ENCODE measurements around the gene SEMA4D.

The SEMA4D gene

GRCh38 chr9:89412951-89413350, 85.0 kb downstream of the SEMA4D start:
- no peaks in the 10 kb centered on the region for H3F3A ChIP-seq (ENCODE audit: insufficient read depth, low read length)
- no peaks in the 10 kb centered on the region for H3K36me3 ChIP-seq (ENCODE audit: insufficient read depth, low read length)
- H3K4me3 ChIP-seq (ENCODE audit: low read depth, low read length, poor library complexity, severe bottlenecking): no peak overlapping the region
- no peak overlapping the region for H3K9ac ChIP-seq (ENCODE audit: low read length)
- H3K79me2 ChIP-seq (ENCODE audit: insufficient read depth, low read length): no peaks in the 10 kb centered on the region
- H3K4me2 ChIP-seq (ENCODE audit: low read length): no peak overlapping the region
- H4K20me1 ChIP-seq (ENCODE audit: insufficient read depth, low read length): no peaks in the 10 kb centered on the region
- peaks cover 4% of the 10 kb centered on the region; the same call in 1 of the 2 replicates for H3K27me3 ChIP-seq (ENCODE audit: insufficient read depth, low read length)
- no peaks in the 10 kb centered on the region for H3K9me3 ChIP-seq (ENCODE audit: low read length)
- no peak overlapping the region for H3K27ac ChIP-seq (ENCODE audit: low read depth, low read length, poor library complexity, severe bottlenecking)
- H2AFZ ChIP-seq (ENCODE audit: low read length): no peak overlapping the region
- no peak for TF ChIP-seq EZH2 (IDR thresholded peaks at IDR 0.05; ENCODE audit: borderline replicate concordance, low read length)
- TF ChIP-seq, protein P1, sequence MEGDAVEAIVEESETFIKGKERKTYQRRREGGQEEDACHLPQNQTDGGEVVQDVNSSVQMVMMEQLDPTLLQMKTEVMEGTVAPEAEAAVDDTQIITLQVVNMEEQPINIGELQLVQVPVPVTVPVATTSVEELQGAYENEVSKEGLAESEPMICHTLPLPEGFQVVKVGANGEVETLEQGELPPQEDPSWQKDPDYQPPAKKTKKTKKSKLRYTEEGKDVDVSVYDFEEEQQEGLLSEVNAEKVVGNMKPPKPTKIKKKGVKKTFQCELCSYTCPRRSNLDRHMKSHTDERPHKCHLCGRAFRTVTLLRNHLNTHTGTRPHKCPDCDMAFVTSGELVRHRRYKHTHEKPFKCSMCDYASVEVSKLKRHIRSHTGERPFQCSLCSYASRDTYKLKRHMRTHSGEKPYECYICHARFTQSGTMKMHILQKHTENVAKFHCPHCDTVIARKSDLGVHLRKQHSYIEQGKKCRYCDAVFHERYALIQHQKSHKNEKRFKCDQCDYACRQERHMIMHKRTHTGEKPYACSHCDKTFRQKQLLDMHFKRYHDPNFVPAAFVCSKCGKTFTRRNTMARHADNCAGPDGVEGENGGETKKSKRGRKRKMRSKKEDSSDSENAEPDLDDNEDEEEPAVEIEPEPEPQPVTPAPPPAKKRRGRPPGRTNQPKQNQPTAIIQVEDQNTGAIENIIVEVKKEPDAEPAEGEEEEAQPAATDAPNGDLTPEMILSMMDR (IDR thresholded peaks at IDR 0.05; ENCODE audit: low read length): no peak
- H3K9me2 ChIP-seq (ENCODE audit: low read depth, low read length): no peaks in the 10 kb centered on the region
- H3K4me1 ChIP-seq (ENCODE audit: insufficient read depth, low read length, severe bottlenecking): no peaks in the 10 kb centered on the region

GRCh38 chr9:89412541-89412940, 85.4 kb downstream of the SEMA4D start:
- no peaks in the 10 kb centered on the region for H3K9me3 ChIP-seq (ENCODE audit: low read length)
- no peak overlapping the region for H3K4me3 ChIP-seq (ENCODE audit: low read depth, low read length, poor library complexity, severe bottlenecking)
- no peaks in the 10 kb centered on the region for H3F3A ChIP-seq (ENCODE audit: insufficient read depth, low read length)
- H3K36me3 ChIP-seq (ENCODE audit: insufficient read depth, low read length): no peaks in the 10 kb centered on the region
- no peak overlapping the region for H3K4me2 ChIP-seq (ENCODE audit: low read length)
- no peak overlapping the region for H3K9ac ChIP-seq (ENCODE audit: low read length)
- H3K79me2 ChIP-seq (ENCODE audit: insufficient read depth, low read length): no peaks in the 10 kb centered on the region
- no peaks in the 10 kb centered on the region for H4K20me1 ChIP-seq (ENCODE audit: insufficient read depth, low read length)
- no peaks in the 10 kb centered on the region for H3K4me1 ChIP-seq (ENCODE audit: insufficient read depth, low read length, severe bottlenecking)
- peaks cover 4% of the 10 kb centered on the region; the same call in 1 of the 2 replicates for H3K27me3 ChIP-seq (ENCODE audit: insufficient read depth, low read length)
- TF ChIP-seq EZH2 (IDR thresholded peaks at IDR 0.05; ENCODE audit: borderline replicate concordance, low read length): no peak
- TF ChIP-seq, protein P1 (IDR thresholded peaks at IDR 0.05; ENCODE audit: low read length): no peak
- no peak overlapping the region for H3K27ac ChIP-seq (ENCODE audit: low read depth, low read length, poor library complexity, severe bottlenecking)
- no peak overlapping the region for H2AFZ ChIP-seq (ENCODE audit: low read length)
- H3K9me2 ChIP-seq (ENCODE audit: low read depth, low read length): no peaks in the 10 kb centered on the region

GRCh38 chr9:89411759-89412158, 86.2 kb downstream of the SEMA4D start:
- no peak for TF ChIP-seq EZH2 (IDR thresholded peaks at IDR 0.05; ENCODE audit: borderline replicate concordance, low read length)
- TF ChIP-seq, protein P1 (IDR thresholded peaks at IDR 0.05; ENCODE audit: low read length): no peak
- H3K4me2 ChIP-seq (ENCODE audit: low read length): no peak overlapping the region
- no peak overlapping the region for H3K9ac ChIP-seq (ENCODE audit: low read length)
- no peak overlapping the region for H3K4me3 ChIP-seq (ENCODE audit: low read depth, low read length, poor library complexity, severe bottlenecking)
- H3K27me3 ChIP-seq (ENCODE audit: insufficient read depth, low read length): peaks cover 4% of the 10 kb centered on the region; the same call in 1 of the 2 replicates
- H3K27ac ChIP-seq (ENCODE audit: low read depth, low read length, poor library complexity, severe bottlenecking): no peak overlapping the region
- no peaks in the 10 kb centered on the region for H3K79me2 ChIP-seq (ENCODE audit: insufficient read depth, low read length)
- no peak overlapping the region for H2AFZ ChIP-seq (ENCODE audit: low read length)
- no peaks in the 10 kb centered on the region for H3K4me1 ChIP-seq (ENCODE audit: insufficient read depth, low read length, severe bottlenecking)
- no peaks in the 10 kb centered on the region for H4K20me1 ChIP-seq (ENCODE audit: insufficient read depth, low read length)
- no peaks in the 10 kb centered on the region for H3K36me3 ChIP-seq (ENCODE audit: insufficient read depth, low read length)
- no peaks in the 10 kb centered on the region for H3F3A ChIP-seq (ENCODE audit: insufficient read depth, low read length)
- no peaks in the 10 kb centered on the region for H3K9me3 ChIP-seq (ENCODE audit: low read length)
- no peaks in the 10 kb centered on the region for H3K9me2 ChIP-seq (ENCODE audit: low read depth, low read length)

Measured in OCI-LY1 (cell line).